ENCODE measurements around the gene SCAMP5.

Gene SCAMP5

GRCh38 chr15:75070674-75071073, 75.3 kb downstream of the SCAMP5 start:
- peaks cover 27% of the 10 kb centered on the region for H3K27me3 Mint-ChIP-seq
- H3K27ac Mint-ChIP-seq, result no peak overlapping the region
- DNase-seq, result no peak
- H3K9me3 Mint-ChIP-seq, result peaks cover 3% of the 10 kb centered on the region
- peaks cover 30% of the 10 kb centered on the region for H3K4me1 Mint-ChIP-seq (ENCODE audit: low read depth)
- no peak overlapping the region for H3K4me3 Mint-ChIP-seq
- H3K36me3 Mint-ChIP-seq (ENCODE audit: low read depth), result peaks cover 3% of the 10 kb centered on the region

Data from activated T-cell treated with anti-CD3 and anti-CD28 coated beads, Interleukin-2, amount 50 U/mL, for 24 hours (primary cell).